Activated T-cell treated with anti-CD3 and anti-CD28 coated beads, Interleukin-2, amount 50 U/mL, for 48 hours (primary cell): ENCODE data around the gene KRT79.

Experiments
- DNase-seq, 2 experiments: peaks; one replicate each; pipeline ENCODE4 v3.0.0-alpha.2; 2020

The KRT79 gene

GRCh38 chr12:52788876-52789636, 45.1 kb downstream of the KRT79 start:
- no peak for DNase-seq

- DNase-seq = no peak
Observed at GRCh38 chr12:52788192-52788875, 45.8 kb downstream of the KRT79 start.

DNA sequence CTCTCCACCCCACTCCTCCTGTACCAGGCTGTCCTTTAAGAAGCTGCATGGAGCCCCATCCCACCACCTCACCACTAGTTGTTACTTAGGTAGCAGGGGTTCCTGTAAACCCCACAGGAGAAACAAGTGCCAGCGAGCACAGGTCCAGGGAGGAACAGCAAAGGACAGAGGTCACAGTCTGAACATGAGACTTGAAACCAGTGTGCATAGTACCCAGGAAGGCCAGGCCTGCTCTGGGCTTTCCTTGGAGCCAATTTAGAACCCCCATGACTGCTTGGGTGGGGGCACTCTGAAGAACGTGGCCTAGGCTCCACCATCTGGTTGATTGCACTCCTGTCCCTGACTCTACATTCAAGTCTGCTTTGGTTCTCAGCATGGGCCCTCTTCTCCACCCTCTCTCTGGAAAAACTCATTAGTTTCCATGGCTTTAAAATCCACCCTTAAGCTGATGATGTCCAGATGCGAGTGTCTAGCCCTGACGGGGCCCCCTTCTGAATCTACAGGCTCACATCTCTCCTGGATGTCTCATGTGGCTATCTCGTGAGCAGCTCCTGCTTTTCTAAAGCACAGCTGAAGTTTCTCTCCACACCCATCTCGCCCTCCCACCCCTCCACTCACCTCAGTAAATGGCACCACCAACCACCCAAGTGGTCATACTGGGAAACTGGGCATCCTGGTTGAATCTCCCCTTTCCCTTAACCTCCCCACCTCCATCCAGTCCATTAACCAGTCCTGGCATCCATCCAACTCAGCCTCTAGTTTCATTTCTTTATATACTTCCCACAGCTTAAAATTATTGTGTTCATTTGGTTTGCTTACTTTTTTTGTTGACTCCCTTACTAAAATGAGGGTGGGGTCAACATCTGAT, 46.6 kb downstream of the KRT79 start:
- DNase-seq = no peak

DNA sequence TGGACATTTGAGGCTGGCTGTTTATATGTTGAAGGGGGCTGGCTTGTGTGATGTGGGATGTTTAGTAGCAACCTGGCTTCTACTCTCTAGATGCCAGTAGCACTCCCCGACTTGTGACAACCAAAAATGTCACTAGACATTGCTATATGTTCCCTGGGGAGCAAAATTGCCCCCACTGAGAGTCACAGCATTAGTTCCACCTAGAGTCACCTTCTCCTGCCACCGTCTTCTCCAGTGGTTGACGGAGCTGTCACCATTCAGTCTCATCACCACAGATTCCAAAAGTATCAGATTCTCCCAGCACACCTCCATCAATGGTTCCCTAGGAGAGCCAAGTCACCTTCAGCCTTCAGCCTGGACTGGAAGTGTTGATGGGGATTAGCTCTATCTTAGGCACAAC, 49.2 kb downstream of the KRT79 start:
- no peak for DNase-seq

DNA sequence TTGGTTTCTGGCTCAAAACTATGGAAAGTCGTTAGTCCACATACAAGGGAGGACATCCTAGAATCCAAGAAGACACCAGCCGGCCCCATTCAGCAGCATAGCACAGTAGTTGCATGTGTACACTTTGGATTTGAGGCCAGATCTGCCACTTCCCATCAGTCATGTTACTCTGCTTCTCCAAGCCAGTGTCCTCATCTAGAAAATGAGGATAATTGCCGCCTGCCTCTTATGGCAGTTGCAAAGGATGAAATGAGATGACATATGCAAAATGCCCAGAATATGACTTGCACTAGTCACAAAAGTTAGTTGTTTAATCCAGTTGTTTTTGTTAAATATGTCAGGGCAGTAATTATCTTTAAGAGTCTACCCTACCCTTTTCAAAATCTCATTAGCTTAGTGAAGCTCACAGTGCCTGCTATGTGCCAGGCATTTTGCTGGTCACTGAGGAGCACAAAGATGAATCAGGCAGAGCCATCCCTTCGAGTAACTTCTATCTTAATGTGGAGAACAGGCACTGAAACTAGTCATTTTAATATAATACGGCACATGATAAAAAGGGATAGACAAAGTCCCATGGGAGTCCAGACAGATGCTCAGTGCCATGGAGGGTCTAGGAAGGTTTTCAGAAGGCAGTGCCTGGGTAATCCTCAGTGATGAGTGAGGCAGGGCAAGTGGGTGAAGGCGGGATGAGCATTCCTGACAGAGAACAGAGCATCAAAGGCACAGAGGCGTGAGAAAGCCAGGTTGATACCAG, 50.4 kb downstream of the KRT79 start:
- no peak for DNase-seq

GRCh38 chr12:52782502-52782901, 51.6 kb downstream of the KRT79 start:
- DNase-seq = no peak

GRCh38 chr12:52781399-52782082, 52.6 kb downstream of the KRT79 start:
- DNase-seq = no peak

GRCh38 chr12:52779914-52780313, 54.2 kb downstream of the KRT79 start:
- no peak for DNase-seq

- DNase-seq = no peak
Observed at GRCh38 chr12:52778833-52779232, 55.3 kb downstream of the KRT79 start.

- no peak for DNase-seq
Observed at GRCh38 chr12:52777566-52777965, 56.5 kb downstream of the KRT79 start.

GRCh38 chr12:52776913-52777395, 57.2 kb downstream of the KRT79 start, which contains the start of gene KRT76:
Gene KRT76, minus strand, starts transcription at chr12:52777345. Its CDS starts 54 bp downstream, at chr12:52777291.
- DNase-seq = no peak

- no peak for DNase-seq
Observed at GRCh38 chr12:52776435-52776834, 57.7 kb downstream of the KRT79 start.

- DNase-seq = no peak
Observed at GRCh38 chr12:52774629-52775250, 59.4 kb downstream of the KRT79 start.

GRCh38 chr12:52772772-52773171, 61.3 kb downstream of the KRT79 start:
- no peak for DNase-seq

- no peak for DNase-seq
Observed at GRCh38 chr12:52772188-52772587, 61.9 kb downstream of the KRT79 start.

GRCh38 chr12:52771505-52771904, 62.6 kb downstream of the KRT79 start:
- DNase-seq = no peak
